Frontal cortex (tissue), 4 donors: Measurements from ENCODE around the gene ZYG11A. TPM values are rescaled to one million over a fixed set of nuclear protein-coding genes. Genes with fewer than 3 reads are reported as not detected.
A peak's percentile ranks its signal among the peaks of the same experiment; 100 is the strongest.
"Not testable (repeated sequence)": the region's sequence is repeated elsewhere in the genome, so short reads cannot be mapped to it uniquely, and the experiment has no call there.

Source experiments
- DNase-seq, 2 donors: peaks; one replicate each; pipeline ENCODE4 v3.0.0; 2012; ENCODE audit warnings: low spot score in 2 of 2
- FAIRE-seq: peaks from 2 replicates; lab custom pipeline; 2012; peaks lifted over from hg19 to GRCh38; lab: Jason Lieb, UNC
- total RNA-seq: library from RNA; depleted of rRNA; stranded (reverse); fragments of >200 nt; gene quantifications from one replicate; pipeline ENCODE4 v1.2.3, GENCODE V29; 2014
- donor health status: control.
- donor health status: control.
- donor health status: control.

Gene ZYG11A
- total RNA-seq = 0.41 TPM

- peak; percentile 30 to 49 for DNase-seq
- no peak for FAIRE-seq
Observed at GRCh38 chr1:52842643-52843310, at the start of gene ZYG11A. TSS of gene ZYG11A (plus strand) at chr1:52842760. CDS start at chr1:52842884, 124 bp downstream.

GRCh38 chr1:52793717-52794116 is 48.8 kb upstream of the ZYG11A start:
- DNase-seq, FAIRE-seq: not testable (repeated sequence)

- FAIRE-seq (no peak), DNase-seq (no peak)
Observed at GRCh38 chr1:52795464-52795863, 47.1 kb upstream of the ZYG11A start.

GRCh38 chr1:52798331-52798730 is 44.2 kb upstream of the ZYG11A start:
- DNase-seq = no peak
- FAIRE-seq = no peak

GRCh38 chr1:52801011-52801410 is 41.5 kb upstream of the ZYG11A start:
- DNase-seq = no peak
- no peak for FAIRE-seq

GRCh38 chr1:52804083-52804482 is 38.5 kb upstream of the ZYG11A start:
- not testable (repeated sequence) for DNase-seq, FAIRE-seq

GRCh38 chr1:52814465-52814864 is 28.1 kb upstream of the ZYG11A start:
- FAIRE-seq (no peak), DNase-seq (no peak)

- not testable (repeated sequence) for FAIRE-seq, DNase-seq
Observed at GRCh38 chr1:52820830-52821229, 21.7 kb upstream of the ZYG11A start.

GRCh38 chr1:52825868-52826267 is 16.7 kb upstream of the ZYG11A start:
- DNase-seq = no peak
- FAIRE-seq = no peak

GRCh38 chr1:52834798-52835197 is 7.8 kb upstream of the ZYG11A start:
- FAIRE-seq (no peak), DNase-seq (no peak)

GRCh38 chr1:52836035-52836434 is 6.5 kb upstream of the ZYG11A start:
- FAIRE-seq (no peak), DNase-seq (no peak)

GRCh38 chr1:52839175-52839574 is 3.4 kb upstream of the ZYG11A start:
- not testable (repeated sequence) for FAIRE-seq, DNase-seq

GRCh38 chr1:52845119-52845518 is 2.6 kb downstream of the ZYG11A start:
- not testable (repeated sequence) for FAIRE-seq, DNase-seq

GRCh38 chr1:52848423-52848822 is 5.9 kb downstream of the ZYG11A start:
- DNase-seq = no peak
- FAIRE-seq = no peak

- FAIRE-seq = no peak
- DNase-seq = no peak
Observed at GRCh38 chr1:52850951-52851350, 8.4 kb downstream of the ZYG11A start.

- DNase-seq (no peak), FAIRE-seq (no peak)
Observed at GRCh38 chr1:52852854-52853253, 10.3 kb downstream of the ZYG11A start.

- DNase-seq (no peak), FAIRE-seq (no peak)
Observed at GRCh38 chr1:52855584-52855983, 13.0 kb downstream of the ZYG11A start.

- DNase-seq (no peak), FAIRE-seq (no peak)
Observed at GRCh38 chr1:52856026-52856425, 13.5 kb downstream of the ZYG11A start.

- DNase-seq (no peak), FAIRE-seq (no peak)
Observed at GRCh38 chr1:52857443-52857842, 14.9 kb downstream of the ZYG11A start.

- FAIRE-seq (no peak), DNase-seq (no peak)
Observed at GRCh38 chr1:52862666-52863458, 20.3 kb downstream of the ZYG11A start.
